ENCODE results near the gene LDAH. TPM values are rescaled to one million over a fixed set of nuclear protein-coding genes. Genes with fewer than 3 reads are reported as not detected.

Gene LDAH
- total and polyA plus RNA-seq, 10 of the 15 experiments (the other 5 are each of a cell fraction or from before 2014, with no cell fraction given), result 17.9 to 44.7 (median 30.0) TPM

DNA sequence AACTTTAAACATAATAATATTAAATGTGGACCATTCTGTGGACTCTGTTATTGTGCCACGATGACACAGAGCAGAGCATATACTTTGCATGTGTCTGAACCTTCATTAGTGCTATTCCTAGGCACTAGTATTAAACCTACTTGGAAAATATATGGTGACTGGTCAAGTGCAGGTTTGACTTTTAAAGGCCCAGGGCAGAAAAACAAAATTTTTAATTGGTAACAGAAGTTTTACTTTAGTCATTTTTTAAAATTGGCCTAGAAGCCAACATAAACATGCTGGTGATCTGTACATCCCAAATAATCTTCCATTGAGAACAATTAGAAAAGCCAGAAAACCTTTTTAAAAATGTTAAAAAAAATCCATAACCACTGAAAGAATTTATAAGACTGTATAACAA is 16.6 kb downstream of the LDAH start (continued):
- TF ChIP-seq, protein P1, sequence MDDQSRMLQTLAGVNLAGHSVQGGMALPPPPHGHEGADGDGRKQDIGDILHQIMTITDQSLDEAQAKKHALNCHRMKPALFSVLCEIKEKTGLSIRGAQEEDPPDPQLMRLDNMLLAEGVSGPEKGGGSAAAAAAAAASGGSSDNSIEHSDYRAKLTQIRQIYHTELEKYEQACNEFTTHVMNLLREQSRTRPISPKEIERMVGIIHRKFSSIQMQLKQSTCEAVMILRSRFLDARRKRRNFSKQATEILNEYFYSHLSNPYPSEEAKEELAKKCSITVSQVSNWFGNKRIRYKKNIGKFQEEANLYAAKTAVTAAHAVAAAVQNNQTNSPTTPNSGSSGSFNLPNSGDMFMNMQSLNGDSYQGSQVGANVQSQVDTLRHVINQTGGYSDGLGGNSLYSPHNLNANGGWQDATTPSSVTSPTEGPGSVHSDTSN (IDR thresholded peaks at IDR 0.05; ENCODE audit: insufficient replicate concordance, low read depth, low read length), result no peak
- TF ChIP-seq SRF (IDR thresholded peaks at IDR 0.05; ENCODE audit: low read depth in 2 of 2, low read length in 2 of 2) (no peak), NR2C1 (IDR thresholded peaks at IDR 0.05) (no peak), SMARCA5 (IDR thresholded peaks at IDR 0.05) (no peak), POLR2AphosphoS2 (IDR thresholded peaks at IDR 0.05; ENCODE audit: low read depth, low read length) (no peak), SREBF1 (IDR thresholded peaks at IDR 0.05; ENCODE audit: low read length) (no peak)
- TF ChIP-seq, protein P2, sequence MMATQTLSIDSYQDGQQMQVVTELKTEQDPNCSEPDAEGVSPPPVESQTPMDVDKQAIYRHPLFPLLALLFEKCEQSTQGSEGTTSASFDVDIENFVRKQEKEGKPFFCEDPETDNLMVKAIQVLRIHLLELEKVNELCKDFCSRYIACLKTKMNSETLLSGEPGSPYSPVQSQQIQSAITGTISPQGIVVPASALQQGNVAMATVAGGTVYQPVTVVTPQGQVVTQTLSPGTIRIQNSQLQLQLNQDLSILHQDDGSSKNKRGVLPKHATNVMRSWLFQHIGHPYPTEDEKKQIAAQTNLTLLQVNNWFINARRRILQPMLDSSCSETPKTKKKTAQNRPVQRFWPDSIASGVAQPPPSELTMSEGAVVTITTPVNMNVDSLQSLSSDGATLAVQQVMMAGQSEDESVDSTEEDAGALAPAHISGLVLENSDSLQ (IDR thresholded peaks at IDR 0.05), result no peak

DNA sequence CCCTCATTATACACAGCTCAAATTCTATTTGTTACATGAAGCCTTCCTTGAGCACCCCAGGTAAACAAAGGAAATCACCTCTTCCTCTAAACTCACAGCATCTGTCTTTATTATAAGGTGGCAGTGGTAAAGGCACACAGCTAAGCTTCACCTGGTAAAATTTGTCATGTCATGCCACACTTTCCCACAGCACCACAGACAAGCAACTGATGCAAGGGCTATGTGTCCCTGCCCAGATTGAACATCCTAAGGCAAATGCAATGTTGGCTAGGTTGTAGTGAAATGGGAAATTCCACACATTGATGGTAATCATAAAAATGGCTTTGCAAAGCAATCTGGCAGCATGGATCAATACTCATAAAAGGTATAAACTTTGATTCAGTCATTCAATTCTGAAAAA is 18.9 kb downstream of the LDAH start:
- BruUV-seq (replicated peaks), result no TSS peak
- Histone ChIP-seq H3K27ac (ENCODE audit: control insufficient read depth, insufficient read depth) (no peak overlapping the region), H3K4me1 (ENCODE audit: control insufficient read depth, insufficient read depth, low read length) (no peaks in the 10 kb centered on the region), H4K20me1 (ENCODE audit: control insufficient read depth, insufficient read depth) (no peaks in the 10 kb centered on the region), H3K27me3 (replicated peaks in 1 of 2; ENCODE audit: control insufficient read depth in 2 of 2, insufficient read depth in 2 of 2, low read length in 1 of 2) (no peaks in the 10 kb centered on the region), H3K9ac (ENCODE audit: control insufficient read depth, insufficient read depth, low read length) (no peak overlapping the region; the same call in 1 of the 2 replicates), H3K4me2 (ENCODE audit: control insufficient read depth, insufficient read depth) (no peak overlapping the region), H3K79me2 (ENCODE audit: control insufficient read depth, insufficient read depth, low read length) (no peaks in the 10 kb centered on the region; the same call in 1 of the 2 replicates), H3K36me3 (ENCODE audit: control insufficient read depth in 2 of 2, insufficient read depth in 2 of 2, low read length in 1 of 2) (peaks cover 0 to 5% of the 10 kb centered on the region in 2 experiments; a peak in 2 of 4 replicates), H2AFZ (ENCODE audit: control insufficient read depth, low read depth, low read length) (no peak overlapping the region), H3K9me3 (replicated peaks; ENCODE audit: control insufficient read depth, insufficient read depth, low read length) (no peaks in the 10 kb centered on the region), H3K4me3 (no peak overlapping the region)
- intact Hi-C loops (cut with micrococcal nuclease; ENCODE audit: unreplicated experiment) (no loop called here), in situ Hi-C loops (cut with MboI) (no loop called here)
- ATAC-seq (no peak), FAIRE-seq (no peak), DNase-seq (ENCODE audit: low read depth, low spot score) (no peak)
- POLR2A ChIA-PET, result no interaction called here
- SMC1A ChIA-PET (ENCODE audit: uncharacterized antibody, unreplicated experiment), result no interaction called here
- CTCF ChIA-PET, result no interaction called here
- RAD21 ChIA-PET (ENCODE audit: unreplicated experiment), result no interaction called here
- TF ChIP-seq, protein P3, sequence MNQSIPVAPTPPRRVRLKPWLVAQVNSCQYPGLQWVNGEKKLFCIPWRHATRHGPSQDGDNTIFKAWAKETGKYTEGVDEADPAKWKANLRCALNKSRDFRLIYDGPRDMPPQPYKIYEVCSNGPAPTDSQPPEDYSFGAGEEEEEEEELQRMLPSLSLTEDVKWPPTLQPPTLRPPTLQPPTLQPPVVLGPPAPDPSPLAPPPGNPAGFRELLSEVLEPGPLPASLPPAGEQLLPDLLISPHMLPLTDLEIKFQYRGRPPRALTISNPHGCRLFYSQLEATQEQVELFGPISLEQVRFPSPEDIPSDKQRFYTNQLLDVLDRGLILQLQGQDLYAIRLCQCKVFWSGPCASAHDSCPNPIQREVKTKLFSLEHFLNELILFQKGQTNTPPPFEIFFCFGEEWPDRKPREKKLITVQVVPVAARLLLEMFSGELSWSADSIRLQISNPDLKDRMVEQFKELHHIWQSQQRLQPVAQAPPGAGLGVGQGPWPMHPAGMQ (IDR thresholded peaks at IDR 0.05; ENCODE audit: borderline replicate concordance), result no peak
- TF ChIP-seq YBX1 (IDR thresholded peaks at IDR 0.05), result no peak
- TF ChIP-seq, protein P4, sequence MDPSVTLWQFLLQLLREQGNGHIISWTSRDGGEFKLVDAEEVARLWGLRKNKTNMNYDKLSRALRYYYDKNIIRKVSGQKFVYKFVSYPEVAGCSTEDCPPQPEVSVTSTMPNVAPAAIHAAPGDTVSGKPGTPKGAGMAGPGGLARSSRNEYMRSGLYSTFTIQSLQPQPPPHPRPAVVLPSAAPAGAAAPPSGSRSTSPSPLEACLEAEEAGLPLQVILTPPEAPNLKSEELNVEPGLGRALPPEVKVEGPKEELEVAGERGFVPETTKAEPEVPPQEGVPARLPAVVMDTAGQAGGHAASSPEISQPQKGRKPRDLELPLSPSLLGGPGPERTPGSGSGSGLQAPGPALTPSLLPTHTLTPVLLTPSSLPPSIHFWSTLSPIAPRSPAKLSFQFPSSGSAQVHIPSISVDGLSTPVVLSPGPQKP (IDR thresholded peaks at IDR 0.05; ENCODE audit: low read depth, low read length), result no peak
- TF ChIP-seq POU2F2 (IDR thresholded peaks at IDR 0.05; ENCODE audit: borderline replicate concordance, low read depth, low read length), result no peak
- no peak for TF ChIP-seq EGR1 (IDR thresholded peaks at IDR 0.05; ENCODE audit: borderline replicate concordance in 1 of 2, low read depth in 2 of 2, low read length in 2 of 2)
- no peak for TF ChIP-seq RAD21 (IDR thresholded peaks at IDR 0.05; ENCODE audit: insufficient read depth, low read depth, low read length)

All from GM12878 (cell line).